GM06990 (cell line): ENCODE results near the gene SNAI1.

ENCODE experiments used
- DNase-seq: peaks from one replicate; pipeline ENCODE4 v3.0.0-alpha.2; 2011; ENCODE audit not compliant: insufficient read length; ENCODE audit errors: extremely low read depth
- H3K27me3 ChIP-seq: replicated peaks from 2 replicates; pipeline ENCODE4 v1.6.0; 2011; ENCODE audit warnings: low read length; ENCODE audit not compliant: control insufficient read depth, insufficient read depth
- H3K36me3 ChIP-seq: 2 replicates; pipeline ENCODE4 v1.5.1; 2011; ENCODE audit warnings: low read length; ENCODE audit not compliant: control insufficient read depth, insufficient read depth
- H3K4me3 ChIP-seq: replicated peaks from 2 replicates; pipeline ENCODE4 v1.5.1; 2011; ENCODE audit warnings: low read depth, mild to moderate bottlenecking, control low read depth, low read length
- TF ChIP-seq, protein P1 (sequence below): IDR thresholded peaks from 2 replicates; pipeline ENCODE4 v1.5.1; 2011; ENCODE audit warnings: low read length, control low read depth, mild to moderate bottlenecking, inconsistent platforms; ENCODE audit not compliant: insufficient read depth, poor library complexity, severe bottlenecking

SNAI1 gene

DNA sequence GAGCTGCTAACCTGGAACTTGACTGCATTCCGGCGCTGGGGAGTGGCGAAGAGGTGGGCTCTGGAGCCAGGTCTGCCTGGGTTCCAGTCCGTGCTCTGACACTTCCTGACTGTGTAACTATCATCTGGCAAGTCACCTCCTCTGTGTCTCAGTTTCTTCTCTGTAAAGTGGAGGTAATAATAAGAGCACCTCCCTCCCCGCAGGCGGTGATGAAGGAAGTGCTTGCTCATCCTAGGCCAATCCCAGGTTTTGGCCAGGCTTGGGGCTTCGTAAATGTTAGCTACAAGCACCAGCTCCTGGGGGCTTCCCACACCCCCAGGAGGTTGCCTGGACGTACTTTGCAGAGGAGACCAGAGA is 32.8 kb downstream of the SNAI1 start:
- TF ChIP-seq, protein P1, sequence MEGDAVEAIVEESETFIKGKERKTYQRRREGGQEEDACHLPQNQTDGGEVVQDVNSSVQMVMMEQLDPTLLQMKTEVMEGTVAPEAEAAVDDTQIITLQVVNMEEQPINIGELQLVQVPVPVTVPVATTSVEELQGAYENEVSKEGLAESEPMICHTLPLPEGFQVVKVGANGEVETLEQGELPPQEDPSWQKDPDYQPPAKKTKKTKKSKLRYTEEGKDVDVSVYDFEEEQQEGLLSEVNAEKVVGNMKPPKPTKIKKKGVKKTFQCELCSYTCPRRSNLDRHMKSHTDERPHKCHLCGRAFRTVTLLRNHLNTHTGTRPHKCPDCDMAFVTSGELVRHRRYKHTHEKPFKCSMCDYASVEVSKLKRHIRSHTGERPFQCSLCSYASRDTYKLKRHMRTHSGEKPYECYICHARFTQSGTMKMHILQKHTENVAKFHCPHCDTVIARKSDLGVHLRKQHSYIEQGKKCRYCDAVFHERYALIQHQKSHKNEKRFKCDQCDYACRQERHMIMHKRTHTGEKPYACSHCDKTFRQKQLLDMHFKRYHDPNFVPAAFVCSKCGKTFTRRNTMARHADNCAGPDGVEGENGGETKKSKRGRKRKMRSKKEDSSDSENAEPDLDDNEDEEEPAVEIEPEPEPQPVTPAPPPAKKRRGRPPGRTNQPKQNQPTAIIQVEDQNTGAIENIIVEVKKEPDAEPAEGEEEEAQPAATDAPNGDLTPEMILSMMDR: no peak
- DNase-seq: no peak
- H3K27me3 ChIP-seq: no peaks in the 10 kb centered on the region
- H3K4me3 ChIP-seq: no peak overlapping the region
- no peaks in the 10 kb centered on the region for H3K36me3 ChIP-seq

DNA sequence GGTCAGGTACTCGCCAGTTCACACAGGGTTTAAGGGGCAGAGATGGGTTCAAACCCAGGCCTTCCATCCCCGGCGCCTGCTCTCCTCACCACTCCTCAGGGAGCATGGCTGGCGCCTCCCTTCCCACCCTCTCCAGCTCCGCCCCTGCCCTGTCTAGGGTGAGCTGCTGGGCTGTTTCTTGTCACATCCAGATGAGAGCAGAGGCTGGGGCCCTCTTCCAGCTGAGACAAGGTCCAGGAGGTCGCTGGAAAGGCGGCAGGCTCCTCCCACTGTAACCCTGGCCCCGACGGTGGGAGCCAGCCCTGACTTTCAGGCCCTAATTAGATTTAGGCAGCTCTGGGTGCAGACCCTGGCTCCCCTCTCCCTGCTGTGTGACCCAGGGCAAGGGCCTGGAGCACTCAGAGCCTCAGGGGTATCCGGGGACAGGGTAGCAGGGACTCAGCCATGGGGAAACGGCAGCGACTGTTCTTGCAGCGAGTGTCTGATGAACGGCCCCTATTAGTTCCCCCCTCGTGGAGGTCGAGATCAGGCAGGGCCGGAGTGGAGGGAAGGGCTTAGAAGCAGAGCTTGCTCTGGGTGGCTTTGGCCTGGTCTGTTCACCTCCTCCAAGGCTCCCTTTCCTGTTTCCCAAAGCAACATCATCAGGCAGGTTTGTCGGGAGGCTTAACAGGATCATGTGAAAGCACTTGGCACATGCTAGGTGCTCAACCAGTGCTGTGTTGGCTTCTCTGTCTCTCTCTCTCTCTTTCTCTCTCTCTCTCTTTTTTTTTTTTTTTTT is 33.4 kb downstream of the SNAI1 start:
- no peak for DNase-seq
- TF ChIP-seq, protein P1: no peak
- Histone ChIP-seq H3K27me3 (no peaks in the 10 kb centered on the region), H3K36me3 (no peaks in the 10 kb centered on the region), H3K4me3 (no peak overlapping the region)

DNA sequence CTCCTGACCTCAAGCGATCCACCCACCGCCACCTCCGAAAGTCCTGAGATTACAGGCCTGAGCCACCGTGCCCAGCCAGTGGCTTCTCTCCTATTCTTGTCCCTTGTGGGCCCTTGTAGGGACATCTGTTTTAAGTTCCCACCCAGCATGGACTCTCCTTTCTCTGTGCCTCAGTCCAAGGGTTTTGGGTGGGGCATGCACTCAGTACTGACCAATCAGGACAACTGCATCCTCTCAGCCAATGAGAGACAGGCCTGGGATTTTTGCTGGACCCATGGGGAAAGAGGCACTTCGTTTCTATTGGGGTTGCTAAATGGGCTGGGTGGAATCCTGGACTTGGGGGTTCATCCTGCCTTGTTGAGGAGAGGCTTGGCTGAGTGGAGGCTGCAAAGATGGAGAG is 34.4 kb downstream of the SNAI1 start:
- no peaks in the 10 kb centered on the region for H3K27me3 ChIP-seq
- no peaks in the 10 kb centered on the region for H3K36me3 ChIP-seq
- TF ChIP-seq, protein P1: no peak
- H3K4me3 ChIP-seq: no peak overlapping the region
- no peak for DNase-seq

DNA sequence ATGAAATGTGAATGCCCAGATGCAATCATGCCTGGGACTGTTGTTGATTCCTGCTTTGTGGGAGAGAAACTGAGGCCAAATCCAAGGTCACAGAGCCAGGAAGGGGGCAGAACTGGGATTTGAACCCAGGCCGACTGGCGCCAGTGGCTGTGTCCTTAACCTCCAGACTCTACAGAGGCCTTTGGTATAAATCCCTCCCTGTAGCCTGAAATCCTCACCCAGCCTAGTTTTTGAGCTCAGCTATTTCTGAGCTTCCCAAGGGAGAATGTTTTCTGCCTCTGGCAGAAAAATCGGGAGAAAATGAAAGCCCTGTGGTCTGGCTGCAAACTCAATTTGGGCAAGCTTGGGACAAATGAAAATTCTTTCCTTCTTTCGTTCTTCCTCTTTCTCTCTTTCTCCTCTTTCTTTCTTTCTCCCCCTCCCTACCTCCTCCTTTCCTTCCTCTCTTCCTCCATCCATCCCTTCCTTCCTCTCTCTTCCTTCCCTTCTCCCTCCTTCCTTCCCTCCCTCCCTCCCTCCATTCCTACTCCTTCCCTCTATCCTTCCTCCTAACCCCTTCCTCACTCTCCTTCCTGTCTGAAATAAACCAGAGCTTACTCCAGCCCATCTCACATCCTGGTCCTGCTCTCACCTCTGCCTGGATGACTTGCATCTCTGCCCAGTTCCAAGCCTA is 34.9 kb downstream of the SNAI1 start:
- DNase-seq: no peak
- Histone ChIP-seq H3K4me3 (no peak overlapping the region), H3K36me3 (no peaks in the 10 kb centered on the region), H3K27me3 (no peaks in the 10 kb centered on the region)
- TF ChIP-seq, protein P1: no peak

DNA sequence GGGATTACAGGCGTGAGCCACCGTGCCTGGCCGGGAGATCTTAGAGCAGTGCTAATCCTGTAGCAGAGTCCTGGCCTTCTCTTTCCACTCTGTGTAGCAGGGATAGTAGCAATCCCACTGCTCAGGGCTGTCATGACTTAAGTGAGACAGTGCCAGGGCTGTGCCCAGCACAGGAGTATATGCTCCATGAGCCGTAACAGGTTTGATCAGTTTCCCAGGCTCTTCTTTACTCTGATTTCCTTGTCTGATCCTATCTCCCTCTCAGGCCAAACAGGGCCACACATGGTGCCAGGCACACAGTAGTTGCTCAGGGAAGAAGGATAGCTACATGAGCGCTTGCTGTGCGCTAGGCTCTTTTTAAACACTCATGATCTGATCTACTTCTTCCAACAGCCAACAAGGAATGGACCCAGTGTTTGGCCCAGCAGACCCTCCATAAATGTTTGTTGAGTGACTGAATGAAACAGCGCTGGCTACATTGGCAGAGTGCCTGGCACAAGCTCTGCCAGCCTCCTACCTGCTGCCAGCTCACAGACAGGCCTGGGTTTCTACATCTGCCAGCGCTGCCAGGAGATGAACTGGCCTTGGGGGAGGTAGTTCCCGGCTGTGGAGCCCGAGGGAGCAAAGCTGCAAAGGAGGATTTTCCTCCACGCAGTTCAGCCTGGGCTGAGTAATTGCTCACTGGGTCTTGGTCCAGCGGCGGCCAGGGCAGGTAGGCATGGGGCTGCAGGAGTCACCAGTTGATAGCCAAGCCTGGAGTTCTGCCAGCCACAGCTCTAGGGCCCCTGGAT is 36.9 kb downstream of the SNAI1 start:
- no peak overlapping the region for H3K4me3 ChIP-seq
- TF ChIP-seq, protein P1: no peak
- H3K36me3 ChIP-seq: no peaks in the 10 kb centered on the region
- no peak for DNase-seq
- H3K27me3 ChIP-seq: no peaks in the 10 kb centered on the region
